IMR-90 (cell line): Measurements from ENCODE around the gene CA11. TPM values are rescaled to one million over a fixed set of nuclear protein-coding genes. Genes with fewer than 3 reads are reported as not detected.

ENCODE experiments used
- ATAC-seq: fragments of 200-7000 bp; cut with Tn5 transposase; 2 replicates; pipeline ENCODE4 v1.9.1; 2020; ENCODE audit warnings: low read depth, mild to moderate bottlenecking, moderate library complexity
- BruUV-seq: library from RNA; stranded (reverse); fragments of 400-500 nt; replicated peaks from 2 replicates; lab custom pipeline; 2021; lab: Mats Ljungman, UMichigan
- CTCF ChIA-PET: fragments of 300-600 bp; formaldehyde crosslinking; extraction: SDS; loops from one replicate; lab custom pipeline; 2021; ENCODE audit warnings: antibody characterized with exemption; lab: Yijun Ruan, JAX
- POLR2A ChIA-PET: fragments of 300-600 bp; sonication (Branson Sonifier 250); formaldehyde crosslinking; loops from one replicate; lab custom pipeline; 2022; ENCODE audit warnings: antibody characterized with exemption; ENCODE audit not compliant: unreplicated experiment; lab: Charles Lee
- DNase-seq: peaks from one replicate; pipeline ENCODE4 v3.0.0; 2013
- H2AFZ ChIP-seq: replicated peaks from 2 replicates; pipeline ENCODE3; 2013; ENCODE audit warnings: low read length, mild to moderate bottlenecking; ENCODE audit not compliant: poor library complexity
- H2AK5ac ChIP-seq: 2 replicates; pipeline ENCODE4 v1.6.1; 2013; ENCODE audit warnings: low read depth, low read length, inconsistent platforms
- H2AK9ac ChIP-seq: replicated peaks from 2 replicates; pipeline ENCODE3; 2013; ENCODE audit warnings: mild to moderate bottlenecking, low read depth, low read length, moderate library complexity; ENCODE audit not compliant: poor library complexity
- H2BK120ac ChIP-seq: 2 replicates; pipeline ENCODE4 v1.6.1; 2013; ENCODE audit warnings: low read depth, low read length, inconsistent platforms
- H2BK15ac ChIP-seq: 3 replicates; pipeline ENCODE4 v1.6.1; 2013; ENCODE audit warnings: low read depth, low read length, inconsistent platforms
- H2BK20ac ChIP-seq: 2 replicates; pipeline ENCODE4 v1.6.1; 2013; ENCODE audit warnings: low read depth, mild to moderate bottlenecking, inconsistent platforms, low read length, moderate library complexity
- H2BK5ac ChIP-seq: 2 replicates; pipeline ENCODE4 v1.6.1; 2013; ENCODE audit warnings: mild to moderate bottlenecking, low read depth, low read length, inconsistent platforms; ENCODE audit not compliant: poor library complexity, severe bottlenecking
- H3K14ac ChIP-seq: replicated peaks from 2 replicates; pipeline ENCODE4 v1.6.1; 2013; ENCODE audit warnings: low read depth, low read length, inconsistent platforms
- H3K18ac ChIP-seq: 2 replicates; pipeline ENCODE4 v1.6.1; 2013; ENCODE audit warnings: low read depth, low read length, control low read depth
- H3K23ac ChIP-seq: 2 replicates; pipeline ENCODE4 v1.6.1; 2013; ENCODE audit warnings: low read depth, low read length, inconsistent platforms
- H3K27ac ChIP-seq: 2 replicates; pipeline ENCODE4 v1.5.1; 2013; ENCODE audit warnings: mild to moderate bottlenecking, control low read depth, low read length; ENCODE audit not compliant: insufficient read depth
- H3K27me3 ChIP-seq: 2 replicates; pipeline ENCODE4 v1.6.1; 2013; ENCODE audit warnings: low read length; ENCODE audit not compliant: control insufficient read depth, insufficient read depth
- H3K36me3 ChIP-seq: 2 replicates; pipeline ENCODE4 v1.6.1; 2013; ENCODE audit warnings: low read length, mixed read lengths; ENCODE audit not compliant: control insufficient read depth, insufficient read depth
- H3K4ac ChIP-seq: 2 replicates; pipeline ENCODE4 v1.6.1; 2013; ENCODE audit warnings: low read depth, low read length, inconsistent platforms
- H3K4me1 ChIP-seq: 2 replicates; pipeline ENCODE4 v1.6.1; 2013; ENCODE audit warnings: low read length, mixed read lengths; ENCODE audit not compliant: control insufficient read depth, insufficient read depth
- H3K4me2 ChIP-seq: 2 replicates; pipeline ENCODE4 v1.6.1; 2013; ENCODE audit warnings: low read depth, mild to moderate bottlenecking, control low read depth, low read length, moderate library complexity
- H3K4me3 ChIP-seq: 2 replicates; pipeline ENCODE4 v1.5.1; 2013; ENCODE audit warnings: low read depth, mild to moderate bottlenecking, control low read depth, low read length, moderate library complexity; ENCODE audit not compliant: insufficient read depth
- H3K56ac ChIP-seq: 2 replicates; pipeline ENCODE4 v1.6.1; 2013; ENCODE audit warnings: low read length, inconsistent platforms; ENCODE audit not compliant: insufficient read depth; ENCODE audit errors: extremely low read depth
- H3K79me1 ChIP-seq, 2 experiments: 2 replicates each; pipeline ENCODE4 v1.6.1; 2013; ENCODE audit warnings: low read length in 2 of 2, inconsistent platforms in 1 of 2, low read depth in 1 of 2
- H3K9ac ChIP-seq: 2 replicates; pipeline ENCODE4 v1.6.1; 2013; ENCODE audit warnings: low read depth, low read length, control low read depth
- H3K9me1 ChIP-seq: 2 replicates; pipeline ENCODE4 v1.6.1; 2013; ENCODE audit warnings: low read length, inconsistent platforms; ENCODE audit not compliant: insufficient read depth
- H3K9me3 ChIP-seq: 2 replicates; pipeline ENCODE4 v1.6.1; 2013; ENCODE audit warnings: low read length; ENCODE audit not compliant: control insufficient read depth, insufficient read depth
- H4K20me1 ChIP-seq: 2 replicates; pipeline ENCODE4 v1.6.1; 2013; ENCODE audit warnings: low read length, inconsistent platforms; ENCODE audit not compliant: insufficient read depth
- H4K5ac ChIP-seq: 2 replicates; pipeline ENCODE4 v1.6.1; 2013; ENCODE audit warnings: mild to moderate bottlenecking, low read depth, low read length, control low read depth
- H4K8ac ChIP-seq, 2 experiments: 2 replicates each; pipeline ENCODE4 v1.6.1; 2013; ENCODE audit warnings: low read depth in 2 of 2, low read length in 2 of 2, control low read depth in 1 of 2, inconsistent platforms in 1 of 2
- H4K91ac ChIP-seq: 2 replicates; pipeline ENCODE4 v1.6.1; 2013; ENCODE audit warnings: low read depth, low read length, inconsistent platforms; ENCODE audit not compliant: insufficient read depth
- BHLHE40 ChIP-seq: fragments of 150-350 bp; IDR thresholded peaks from 2 replicates; pipeline ENCODE4 v1.6.1; 2016; ENCODE audit warnings: mild to moderate bottlenecking, low read depth, low read length
- CHD1 ChIP-seq: IDR thresholded peaks from 2 replicates; pipeline ENCODE4 v1.6.1; 2012; ENCODE audit warnings: low read depth, low read length, improper control_type of control experiment
- CTCF ChIP-seq: conservative IDR thresholded peaks from 2 replicates; pipeline ENCODE4 v1.5.1; 2012; ENCODE audit warnings: mild to moderate bottlenecking, low read depth, low read length, improper control_type of control experiment
- MAZ ChIP-seq: IDR thresholded peaks from 2 replicates; pipeline ENCODE4 v1.6.1; 2012; ENCODE audit warnings: low read depth, mild to moderate bottlenecking, low read length, improper control_type of control experiment, moderate library complexity, borderline replicate concordance
- POLR2A ChIP-seq: IDR thresholded peaks from 2 replicates; pipeline ENCODE4 v1.6.1; 2012; ENCODE audit warnings: mild to moderate bottlenecking, low read depth, low read length
- RCOR1 ChIP-seq: IDR thresholded peaks from 2 replicates; pipeline ENCODE4 v1.6.1; 2012; ENCODE audit warnings: mild to moderate bottlenecking, low read length, improper control_type of control experiment; ENCODE audit not compliant: insufficient replicate concordance
- RFX5 ChIP-seq: IDR thresholded peaks from 2 replicates; pipeline ENCODE4 v1.8.0; 2012; ENCODE audit warnings: low read depth, mild to moderate bottlenecking, low read length, moderate library complexity
- USF2 ChIP-seq: fragments of 150-350 bp; IDR thresholded peaks from 2 replicates; pipeline ENCODE4 v1.6.1; 2017; ENCODE audit warnings: mild to moderate bottlenecking, antibody characterized with exemption, low read length, low read depth
- WGBS, 2 experiments: methylation state at CpG; one replicate each; pipeline versions ENCODE4 v1.1.5 to v1.1.7; 2013; ENCODE audit warnings: missing lambda C conversion rate in 2 of 2; ENCODE audit not compliant: insufficient read length in 1 of 2; ENCODE audit errors: extremely low coverage in 2 of 2; 5-methylcytosine and 5-hydroxymethylcytosine counted together
- dilution Hi-C: fragments of 300-500 bp; cut with HindIII; formaldehyde crosslinking; loops from one replicate; pipeline ENCODE4 v1.14.3; 2018; ENCODE audit warnings: low sequenced_read_pairs; ENCODE audit not compliant: unreplicated experiment
- in situ Hi-C: fragments of 300-500 bp; cut with MboI; formaldehyde crosslinking; loops from 3 replicates; pipeline ENCODE4 v1.14.3; 2019; ENCODE audit warnings: low sequenced_read_pairs, inconsistent platforms, mixed read lengths
- intact Hi-C: fragments of 100-400 bp; cut with micrococcal nuclease; formaldehyde crosslinking; loops from 2 replicates; pipeline ENCODE4 v1.10.0; 2022
- polyA plus RNA-seq, 3 experiments: library from polyadenylated mRNA; depleted of rRNA; stranded (reverse); fragments of >200 nt; gene quantifications; 2 replicates each; pipeline ENCODE4 v1.2.3, GENCODE V29; 2012; ENCODE audit warnings: low replicate concordance in 1 of 3
- total RNA-seq: library from RNA; depleted of rRNA; stranded (reverse); fragments of >200 nt; gene quantifications from 2 replicates; pipeline ENCODE4 v1.2.3, GENCODE V29; 2012
- TF ChIP-seq, protein P1 (sequence below): fragments of 150-350 bp; IDR thresholded peaks from 2 replicates; pipeline ENCODE4 v1.6.1; 2016; ENCODE audit warnings: low read depth, mild to moderate bottlenecking, low read length, moderate library complexity, borderline replicate concordance

Gene CA11
- total and polyA plus RNA-seq, 2 of the 4 experiments (the other 2 are of a cell fraction), result 1.3 to 2.9 TPM

DNA sequence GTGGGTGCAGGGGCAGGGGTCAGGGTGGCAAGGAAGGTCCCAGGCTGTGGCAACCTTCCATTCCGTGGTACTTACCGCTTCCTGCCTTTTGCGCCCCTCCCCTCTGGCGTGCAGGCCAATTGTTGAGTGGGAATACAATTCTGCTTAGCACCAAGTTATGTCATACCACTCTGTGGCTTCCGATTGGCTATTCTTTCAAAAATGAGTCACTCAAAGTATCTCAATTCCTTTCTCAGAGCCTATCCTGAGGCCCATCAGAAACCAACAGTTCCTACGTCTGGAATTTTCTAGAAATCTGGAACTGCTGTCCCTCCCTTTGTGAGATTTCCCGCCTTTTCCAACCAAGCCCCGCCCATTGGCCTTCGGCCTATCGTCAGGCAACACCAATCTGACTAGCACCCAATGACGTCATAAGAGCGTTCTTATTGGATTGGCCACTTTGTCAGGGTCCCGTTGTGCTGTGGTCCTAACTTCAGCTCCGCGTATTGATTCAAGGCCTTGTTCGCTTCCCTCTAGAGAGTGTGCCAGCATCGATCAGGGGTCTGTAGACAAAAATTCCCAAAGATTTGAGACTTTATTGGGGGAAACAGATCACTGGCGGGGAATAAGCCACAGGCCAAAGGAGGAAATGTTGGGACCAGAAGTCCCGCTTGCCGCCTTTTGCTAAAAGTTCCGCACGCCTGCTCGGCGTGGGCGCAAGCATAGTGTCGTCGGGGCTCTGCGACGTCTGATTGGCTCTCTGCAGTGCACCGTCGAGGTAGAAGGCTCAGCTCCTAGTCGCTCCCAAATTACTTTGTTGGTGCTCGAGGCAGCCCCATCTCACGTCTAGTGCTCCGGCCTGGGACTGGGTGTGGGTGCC is 15.1 kb upstream of the CA11 start:
- Histone ChIP-seq H3K18ac (no peak overlapping the region), H3K4me2 (peak overlapping the region; percentile 45), H3K27me3 (no peaks in the 10 kb centered on the region), H2BK5ac (no peak overlapping the region), H2AK5ac (no peak overlapping the region), H3K56ac (no peak overlapping the region), H3K4me1 (peaks cover 3% of the 10 kb centered on the region), H3K9me1 (peaks cover 3% of the 10 kb centered on the region; the same call in 1 of the 2 replicates), H3K4me3 (no peak overlapping the region), H3K9ac (no peak overlapping the region), H3K23ac (no peak overlapping the region), H3K79me1 (no peaks in the 10 kb centered on the region), H4K91ac (no peak overlapping the region), H2BK15ac (no peak overlapping the region), H3K4ac (no peak overlapping the region), H2BK20ac (no peak overlapping the region), H4K5ac (no peak overlapping the region), H3K9me3 (no peaks in the 10 kb centered on the region), H2AK9ac (no peak overlapping the region), H3K36me3 (no peaks in the 10 kb centered on the region), H4K8ac (peak overlapping the region in 1 of 2 experiments; percentile 54; a peak in 1 of 4 replicates), H3K14ac (no peak overlapping the region), H4K20me1 (no peaks in the 10 kb centered on the region), H3K27ac (no peak overlapping the region), H2AFZ (peak overlapping the region; percentile 68), H2BK120ac (no peak overlapping the region)
- peak; percentile 86 for DNase-seq
- intact Hi-C loops, result no loop called here
- CTCF ChIA-PET, result no interaction called here
- TF ChIP-seq, protein P1, sequence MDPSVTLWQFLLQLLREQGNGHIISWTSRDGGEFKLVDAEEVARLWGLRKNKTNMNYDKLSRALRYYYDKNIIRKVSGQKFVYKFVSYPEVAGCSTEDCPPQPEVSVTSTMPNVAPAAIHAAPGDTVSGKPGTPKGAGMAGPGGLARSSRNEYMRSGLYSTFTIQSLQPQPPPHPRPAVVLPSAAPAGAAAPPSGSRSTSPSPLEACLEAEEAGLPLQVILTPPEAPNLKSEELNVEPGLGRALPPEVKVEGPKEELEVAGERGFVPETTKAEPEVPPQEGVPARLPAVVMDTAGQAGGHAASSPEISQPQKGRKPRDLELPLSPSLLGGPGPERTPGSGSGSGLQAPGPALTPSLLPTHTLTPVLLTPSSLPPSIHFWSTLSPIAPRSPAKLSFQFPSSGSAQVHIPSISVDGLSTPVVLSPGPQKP, result no peak
- TF ChIP-seq CTCF (no peak), USF2 (no peak), BHLHE40 (peak; percentile 29; the same call in 1 of the 2 replicates), RCOR1 (no peak), CHD1 (no peak), MAZ (peak; percentile 29; the same call in 1 of the 2 replicates), POLR2A (no peak), RFX5 (peak; percentile 97)
- in situ Hi-C loops, result no loop called here
- peak; percentile 82 for ATAC-seq
- 91% methylated on average over 31 of the region's 35 CpGs; no CpG with 5 or more reads in 1 of the 2 experiments for WGBS, 2 experiments
- dilution Hi-C loops, result no loop called here
- POLR2A ChIA-PET, result no interaction called here
- BruUV-seq, result no TSS peak
